HEK293T (cell line): Measurements from ENCODE around the gene TMEM273.

Experiments used
- FOXK2 ChIP-seq: fragments of 450-650 bp; IDR thresholded peaks from 2 replicates; pipeline ENCODE4 v1.6.1; 2016; ENCODE audit warnings: mild to moderate bottlenecking
- FOXM1 ChIP-seq: fragments of 450-650 bp; IDR thresholded peaks from 2 replicates; pipeline ENCODE4 v1.6.1; 2017; ENCODE audit warnings: mild to moderate bottlenecking, borderline replicate concordance
- LEF1 ChIP-seq: fragments of 450-650 bp; IDR thresholded peaks from 2 replicates; pipeline ENCODE4 v1.6.1; 2017; ENCODE audit warnings: mild to moderate bottlenecking, borderline replicate concordance

GRCh38 chr10:49184642-49185111 is 3.5 kb downstream of the TMEM273 start:
- TF ChIP-seq FOXK2 (no peak), FOXM1 (no peak), LEF1 (no peak)
